Lower lobe of right lung (tissue), 2 donors: ENCODE results near the gene HOXA13. TPM values are rescaled to one million over a fixed set of nuclear protein-coding genes. Genes with fewer than 3 reads are reported as not detected.
A peak's percentile ranks its signal among the peaks of the same experiment; 100 is the strongest.

Source experiments
- ATAC-seq, 2 donors: fragments of 200-7000 bp; cut with Tn5 transposase; one replicate each; pipeline ENCODE4 v1.9.1; 2020 to 2022; ENCODE audit warnings: mild to moderate bottlenecking in 2 of 2, moderate library complexity in 2 of 2
- DNase-seq: peaks from one replicate; pipeline ENCODE4 v3.0.0-alpha.2; 2020
- H3K27ac ChIP-seq: fragments of 200-600 bp; one replicate; pipeline ENCODE4 v1.8.0; 2022
- H3K27me3 ChIP-seq: fragments of 200-600 bp; one replicate; pipeline ENCODE4 v1.8.0; 2022; ENCODE audit warnings: low read depth
- H3K36me3 ChIP-seq: fragments of 200-600 bp; one replicate; pipeline ENCODE4 v1.8.0; 2022; ENCODE audit warnings: mild to moderate bottlenecking
- H3K4me1 ChIP-seq: fragments of 200-600 bp; one replicate; pipeline ENCODE4 v1.8.0; 2022
- H3K4me3 ChIP-seq: fragments of 200-600 bp; one replicate; pipeline ENCODE4 v1.8.0; 2022; ENCODE audit warnings: mild to moderate bottlenecking
- H3K9me3 ChIP-seq: fragments of 200-600 bp; one replicate; pipeline ENCODE4 v1.8.0; 2022
- CTCF ChIP-seq: fragments of 200-600 bp; IDR thresholded peaks from one replicate; pipeline ENCODE4 v1.8.0; 2022; ENCODE audit warnings: antibody characterized with exemption, mild to moderate bottlenecking
- intact Hi-C: fragments of 100-400 bp; cut with DNase I; formaldehyde crosslinking; loops from one replicate; pipeline ENCODE4 v1.11.0; 2022
- long read RNA-seq: library from polyadenylated mRNA; unstranded; transcript quantifications from one replicate; pipeline ENCODE4 v2.0.0, GENCODE V29; 2021
- total RNA-seq: library from RNA; stranded (reverse); fragmentation: NEBNext Ultra II Directional; extraction: Animal tissue kit (Norgen Biotek cat#: 25700); gene quantifications from one replicate; pipeline ENCODE4 v1.2.1, GENCODE V29; 2021
- donor health status: DM: no; HTN: yes; CAD: no; lungs with severe emphysema.

The HOXA13 gene
- not detected for total RNA-seq
- long read RNA-seq = 0 reads

- ATAC-seq = peak; percentile 21 to 35
- Histone ChIP-seq H3K36me3 (no peaks in the 10 kb centered on the region), H3K9me3 (no peaks in the 10 kb centered on the region), H3K27ac (no peak within 1 kb of the TSS), H3K27me3 (peaks cover 94% of the 10 kb centered on the region), H3K4me3 (peak within 1 kb of the TSS; percentile 37), H3K4me1 (peaks cover 32% of the 10 kb centered on the region)
- intact Hi-C loops = loop anchor here (10.0 kb wide), 1 partner anchor 885 kb away; no protein-coding TSS in a partner anchor
- no peak for TF ChIP-seq CTCF
- DNase-seq = no peak
These were observed at the start of gene HOXA13 for GRCh38 chr7:27199849-27200760. Gene HOXA13 (minus strand): TSS chr7:27200091. CDS start chr7:27200077, 14 bp downstream.

GRCh38 chr7:27248911-27249723 lies 49.2 kb upstream of the HOXA13 start:
- ATAC-seq = no peak
- Histone ChIP-seq H3K27ac (no peak overlapping the region), H3K4me1 (peaks cover 24% of the 10 kb centered on the region), H3K27me3 (peaks cover 98% of the 10 kb centered on the region), H3K36me3 (no peaks in the 10 kb centered on the region), H3K9me3 (no peaks in the 10 kb centered on the region), H3K4me3 (no peak overlapping the region)
- intact Hi-C loops = no loop called here
- no peak for TF ChIP-seq CTCF
- no peak for DNase-seq

DNA sequence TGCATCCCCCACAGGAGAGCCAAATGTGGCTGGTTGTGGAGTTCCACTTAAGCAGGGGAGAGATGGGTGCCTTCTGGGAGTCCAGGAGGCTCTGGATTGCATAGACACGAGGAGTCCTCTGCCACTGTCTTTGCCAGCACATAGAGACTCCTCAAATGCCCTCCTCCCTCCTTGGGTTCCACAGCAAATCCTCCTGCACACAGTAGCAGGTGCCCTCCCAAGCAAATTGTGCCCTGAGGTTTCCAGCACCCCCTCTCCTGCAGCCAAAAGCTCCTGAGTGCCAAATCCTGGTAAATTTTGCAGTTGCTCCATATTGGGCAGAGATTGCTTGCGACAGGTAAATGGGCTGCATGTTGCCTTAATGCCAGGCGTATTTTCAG lies 48.5 kb upstream of the HOXA13 start:
- H3K27ac ChIP-seq = no peak overlapping the region
- DNase-seq = no peak
- ATAC-seq = no peak
- peaks cover 25% of the 10 kb centered on the region for H3K4me1 ChIP-seq
- TF ChIP-seq CTCF = no peak
- H3K9me3 ChIP-seq = no peaks in the 10 kb centered on the region
- intact Hi-C loops = no loop called here
- H3K27me3 ChIP-seq = peaks cover 98% of the 10 kb centered on the region
- H3K4me3 ChIP-seq = no peak overlapping the region
- H3K36me3 ChIP-seq = no peaks in the 10 kb centered on the region

GRCh38 chr7:27247452-27248426 lies 47.8 kb upstream of the HOXA13 start:
- peaks cover 98% of the 10 kb centered on the region for H3K27me3 ChIP-seq
- intact Hi-C loops = no loop called here

More at GRCh38 chr7:27247452-27248426, 47.8 kb upstream of the HOXA13 start:
- TF ChIP-seq CTCF = no peak
- H3K4me1 ChIP-seq = peaks cover 32% of the 10 kb centered on the region
- H3K36me3 ChIP-seq = no peaks in the 10 kb centered on the region
- H3K9me3 ChIP-seq = no peaks in the 10 kb centered on the region
- H3K27ac ChIP-seq = no peak overlapping the region
- ATAC-seq = no peak
- no peak for DNase-seq
- no peak overlapping the region for H3K4me3 ChIP-seq
